OCI-M2 (cell line): ENCODE measurements around the gene TJP2.
"Not testable (repeated sequence)": the region's sequence is repeated elsewhere in the genome, so short reads cannot be mapped to it uniquely, and the experiment has no call there.

Experiments
- DNase-seq: peaks from one replicate; lab custom pipeline; 2025; ENCODE audit not compliant: unreplicated experiment; lab: John Stamatoyannopoulos, UW

The TJP2 gene

GRCh38 chr9:69157751-69158466 is 16.2 kb upstream of the TJP2 start:
- no peak for DNase-seq

GRCh38 chr9:69158471-69158870 is 15.6 kb upstream of the TJP2 start:
- no peak for DNase-seq

- DNase-seq, result not testable (repeated sequence)
Observed at GRCh38 chr9:69164573-69164972, 9.5 kb upstream of the TJP2 start.

GRCh38 chr9:69165581-69165980 is 8.5 kb upstream of the TJP2 start:
- no peak for DNase-seq

- DNase-seq, result no peak
Observed at GRCh38 chr9:69168709-69169217, 5.3 kb upstream of the TJP2 start.

GRCh38 chr9:69170231-69170630 is 3.8 kb upstream of the TJP2 start:
- DNase-seq, result no peak

GRCh38 chr9:69171049-69171448 is 3.0 kb upstream of the TJP2 start:
- DNase-seq, result no peak

- DNase-seq, result no peak
Observed at GRCh38 chr9:69171517-69171916, 2.6 kb upstream of the TJP2 start.

- no peak for DNase-seq
Observed at GRCh38 chr9:69172895-69173294, 1.2 kb upstream of the TJP2 start.

- no peak for DNase-seq
Observed at GRCh38 chr9:69173497-69173890, 583 bp upstream of the TJP2 start.

- DNase-seq, result no peak
Observed at GRCh38 chr9:69174616-69175463, 763 bp downstream of the TJP2 start.

- no peak for DNase-seq
Observed at GRCh38 chr9:69175486-69175885, 1.4 kb downstream of the TJP2 start.

- DNase-seq, result no peak
Observed at GRCh38 chr9:69176471-69177171, 2.5 kb downstream of the TJP2 start.

- no peak for DNase-seq
Observed at GRCh38 chr9:69178583-69179011, 4.5 kb downstream of the TJP2 start.

GRCh38 chr9:69179037-69179436 is 5.0 kb downstream of the TJP2 start:
- DNase-seq, result no peak

- DNase-seq, result no peak
Observed at GRCh38 chr9:69180200-69180599, 6.1 kb downstream of the TJP2 start.

GRCh38 chr9:69180670-69181069 is 6.6 kb downstream of the TJP2 start:
- no peak for DNase-seq

- DNase-seq, result no peak
Observed at GRCh38 chr9:69181908-69182353, 7.9 kb downstream of the TJP2 start.

- DNase-seq, result no peak
Observed at GRCh38 chr9:69184266-69184665, 10.2 kb downstream of the TJP2 start.

- DNase-seq, result no peak
Observed at GRCh38 chr9:69186841-69187611, 12.9 kb downstream of the TJP2 start.

GRCh38 chr9:69188975-69189374 is 14.9 kb downstream of the TJP2 start:
- DNase-seq, result no peak
